ENCODE data around the gene CUBN.
A peak's percentile ranks its signal among the peaks of the same experiment; 100 is the strongest.

Gene CUBN

DNA sequence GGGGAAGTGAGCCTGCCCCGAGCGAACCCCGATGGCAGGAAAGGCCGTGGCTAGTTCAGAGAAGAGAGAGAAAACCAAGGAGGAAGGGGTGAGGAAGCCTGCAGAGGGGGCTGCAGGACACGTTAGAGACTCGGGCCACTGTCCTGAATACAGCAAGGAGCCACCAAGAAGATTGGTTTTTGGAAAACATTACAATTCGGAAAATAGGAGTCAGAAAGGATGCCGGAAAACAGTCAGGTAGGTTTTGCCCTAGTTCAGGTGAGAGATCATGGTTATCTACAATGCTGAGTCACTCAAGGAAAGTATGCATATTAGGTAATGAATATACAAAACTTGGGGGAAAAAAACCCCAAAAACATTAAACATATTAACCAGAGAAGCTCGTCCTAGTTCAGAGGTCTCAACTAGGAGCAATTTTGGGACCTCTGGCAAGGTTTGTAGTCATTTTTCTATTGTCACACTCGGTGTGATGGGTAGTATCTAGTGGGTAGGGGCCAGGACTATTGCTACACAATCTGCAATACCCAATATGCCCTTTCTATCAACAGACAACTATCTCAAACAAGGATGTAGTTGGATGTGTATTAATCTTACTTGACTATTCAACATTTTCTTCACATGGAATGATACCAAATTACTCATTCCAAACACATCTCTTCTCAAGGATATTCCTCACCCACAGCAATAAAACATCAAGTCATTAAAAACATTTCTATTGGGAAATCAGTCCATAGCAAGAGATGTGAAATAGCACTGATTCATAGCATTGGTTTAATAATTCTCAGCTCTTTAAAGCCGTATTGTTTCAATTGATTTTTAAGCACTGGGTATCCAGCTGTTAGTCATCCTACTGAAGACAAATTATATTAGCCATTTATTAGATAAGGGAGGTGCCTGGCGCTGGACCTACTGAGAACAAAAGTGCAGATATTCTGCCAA, 238.0 kb downstream of the CUBN start:
- peak; percentile 75 for DNase-seq (ENCODE audit: low read depth, low spot score)
- POLR2A ChIA-PET = interaction anchor here (0.5 to 1.4 kb wide), 2 partner anchors 43 to 338 kb away, joined by 3 to 4 read pairs; no protein-coding TSS in a partner anchor
- no peak overlapping the region for H3K4me3 ChIP-seq (ENCODE audit: low read depth, low read length)
- CTCF ChIA-PET = interaction anchor here (1.0 to 2.0 kb wide), 2 partner anchors 10 to 28 kb away, joined by 3 to 5 read pairs; no protein-coding TSS in a partner anchor
- TF ChIP-seq, protein P1, sequence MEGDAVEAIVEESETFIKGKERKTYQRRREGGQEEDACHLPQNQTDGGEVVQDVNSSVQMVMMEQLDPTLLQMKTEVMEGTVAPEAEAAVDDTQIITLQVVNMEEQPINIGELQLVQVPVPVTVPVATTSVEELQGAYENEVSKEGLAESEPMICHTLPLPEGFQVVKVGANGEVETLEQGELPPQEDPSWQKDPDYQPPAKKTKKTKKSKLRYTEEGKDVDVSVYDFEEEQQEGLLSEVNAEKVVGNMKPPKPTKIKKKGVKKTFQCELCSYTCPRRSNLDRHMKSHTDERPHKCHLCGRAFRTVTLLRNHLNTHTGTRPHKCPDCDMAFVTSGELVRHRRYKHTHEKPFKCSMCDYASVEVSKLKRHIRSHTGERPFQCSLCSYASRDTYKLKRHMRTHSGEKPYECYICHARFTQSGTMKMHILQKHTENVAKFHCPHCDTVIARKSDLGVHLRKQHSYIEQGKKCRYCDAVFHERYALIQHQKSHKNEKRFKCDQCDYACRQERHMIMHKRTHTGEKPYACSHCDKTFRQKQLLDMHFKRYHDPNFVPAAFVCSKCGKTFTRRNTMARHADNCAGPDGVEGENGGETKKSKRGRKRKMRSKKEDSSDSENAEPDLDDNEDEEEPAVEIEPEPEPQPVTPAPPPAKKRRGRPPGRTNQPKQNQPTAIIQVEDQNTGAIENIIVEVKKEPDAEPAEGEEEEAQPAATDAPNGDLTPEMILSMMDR (IDR thresholded peaks at IDR 0.05; ENCODE audit: insufficient read depth, low read length, missing control alignments) = peak; percentile 24

DNA sequence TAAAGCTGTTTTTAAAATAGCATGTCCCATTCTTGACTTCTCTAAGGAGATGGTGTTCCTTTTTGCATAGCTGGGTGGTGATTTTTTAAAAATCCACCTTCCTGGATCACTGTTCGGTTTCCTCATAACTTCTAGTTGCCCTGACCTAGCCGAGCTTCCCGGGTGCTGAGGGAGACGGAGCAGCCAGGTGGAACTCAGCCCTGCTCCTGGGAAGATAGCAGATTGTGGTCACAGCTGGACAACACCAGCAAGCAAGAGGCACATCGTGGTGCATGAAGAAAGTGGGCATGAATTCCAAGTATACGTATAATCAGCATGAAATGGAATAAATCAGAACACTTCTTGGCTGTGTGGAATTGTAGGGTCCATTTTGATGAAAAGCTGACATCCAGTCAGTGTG, 238.9 kb downstream of the CUBN start:
- CTCF ChIA-PET = interaction anchor here (1.0 to 2.0 kb wide), 2 partner anchors 9 to 27 kb away, joined by 3 to 5 read pairs; no protein-coding TSS in a partner anchor

DNA sequence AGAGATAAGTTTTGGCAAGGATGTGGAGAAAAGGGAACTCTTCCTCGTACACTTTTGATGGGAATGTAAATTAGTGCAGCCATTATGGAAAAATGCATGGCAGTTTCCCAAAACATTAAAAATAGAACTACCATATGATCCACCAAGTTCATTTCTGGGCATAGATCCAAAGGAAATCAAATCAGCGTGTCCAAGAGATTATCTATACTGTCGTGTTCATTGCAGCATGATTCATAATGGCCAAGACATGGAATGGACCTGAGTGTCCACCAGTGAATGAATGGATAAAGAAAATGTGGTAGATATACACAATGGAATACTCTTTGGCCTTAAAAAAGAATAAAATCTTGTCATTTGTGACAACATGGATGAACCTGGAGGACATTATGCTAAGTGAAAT, 242.0 kb downstream of the CUBN start:
- TF ChIP-seq, protein P1 (IDR thresholded peaks at IDR 0.05; ENCODE audit: insufficient read depth, low read length, missing control alignments) = no peak
- ChIA-PET POLR2A (no interaction called here), CTCF (interaction anchor here (0.6 kb wide), 1 partner anchor 45 kb away, joined by 3 read pairs; no protein-coding TSS in a partner anchor)
- H3K4me3 ChIP-seq (ENCODE audit: low read depth, low read length) = no peak overlapping the region
- peak; percentile 82 for DNase-seq (ENCODE audit: low read depth, low spot score)

More for the DNA sequence above, 238.9 kb downstream of the CUBN start:
- DNase-seq (ENCODE audit: low read depth, low spot score) = no peak
- TF ChIP-seq, protein P1 (IDR thresholded peaks at IDR 0.05; ENCODE audit: insufficient read depth, low read length, missing control alignments) = no peak
- H3K4me3 ChIP-seq (ENCODE audit: low read depth, low read length) = no peak overlapping the region
- POLR2A ChIA-PET = no interaction called here

DNA sequence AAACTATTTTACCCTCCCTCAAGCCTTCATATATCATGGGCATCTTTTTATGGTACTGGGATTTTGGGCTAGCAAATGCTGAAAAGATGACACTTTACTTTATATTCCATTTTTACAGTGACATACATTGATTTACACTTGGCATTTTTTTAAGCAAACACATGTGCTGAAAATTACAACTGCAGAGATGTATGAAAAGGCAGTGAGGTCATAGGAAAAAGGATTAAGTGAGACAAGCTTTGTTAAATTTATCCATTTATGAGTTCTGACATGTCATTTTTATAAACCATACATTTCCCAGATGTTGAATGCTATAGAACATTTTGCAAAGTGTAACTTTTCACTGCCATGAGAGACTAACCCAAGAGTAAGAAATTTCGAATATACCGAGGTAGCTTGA, 243.6 kb downstream of the CUBN start:
- no peak for DNase-seq (ENCODE audit: low read depth, low spot score)
- TF ChIP-seq, protein P1 (IDR thresholded peaks at IDR 0.05; ENCODE audit: insufficient read depth, low read length, missing control alignments) = no peak
- H3K4me3 ChIP-seq (ENCODE audit: low read depth, low read length) = no peak overlapping the region
- CTCF ChIA-PET = interaction anchor here (0.7 to 0.8 kb wide), 2 partner anchors 33 to 42 kb away, joined by 3 to 4 read pairs; no protein-coding TSS in a partner anchor
- POLR2A ChIA-PET = no interaction called here

DNA sequence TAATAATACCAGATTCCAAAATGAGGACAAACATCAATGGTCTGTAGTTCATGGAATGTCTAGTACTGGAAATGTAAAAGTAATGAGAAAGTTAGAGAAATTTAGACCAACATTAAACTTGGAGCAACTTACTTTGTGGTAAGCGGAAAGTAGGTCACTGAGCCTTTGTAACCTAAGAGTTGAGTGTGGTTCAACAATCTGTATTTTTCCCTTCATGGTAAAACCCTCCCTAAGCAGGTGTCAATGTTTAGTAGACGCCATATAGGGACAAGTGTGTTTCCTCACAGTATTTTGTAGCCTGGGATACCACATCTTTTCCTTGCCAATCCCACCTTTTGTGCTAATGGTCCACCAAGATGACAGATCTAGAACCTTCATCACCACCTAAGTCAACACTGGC, 245.1 kb downstream of the CUBN start:
- CTCF ChIA-PET = no interaction called here
- DNase-seq (ENCODE audit: low read depth, low spot score) = no peak
- H3K4me3 ChIP-seq (ENCODE audit: low read depth, low read length) = no peak overlapping the region
- POLR2A ChIA-PET = no interaction called here
- TF ChIP-seq, protein P1 (IDR thresholded peaks at IDR 0.05; ENCODE audit: insufficient read depth, low read length, missing control alignments) = no peak

DNA sequence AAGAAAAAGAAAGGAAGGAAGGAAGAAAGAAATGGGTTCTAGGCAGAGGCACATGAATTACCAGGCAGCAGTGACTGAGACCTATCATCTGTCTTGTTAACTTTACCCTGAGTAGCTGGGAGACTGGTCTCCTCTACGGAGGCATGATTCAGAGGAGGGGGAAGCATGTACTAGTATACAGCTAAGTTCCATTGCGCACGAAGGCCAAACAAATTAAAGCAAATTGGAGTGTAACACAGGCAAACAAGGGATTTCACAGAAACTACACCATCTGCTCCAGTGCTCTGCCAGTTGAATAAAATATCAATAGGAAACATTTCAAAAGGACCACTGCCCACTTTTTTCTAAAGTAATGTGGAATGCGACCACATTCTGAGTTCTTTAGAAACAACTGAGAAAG, 246.5 kb downstream of the CUBN start:
- no peak for DNase-seq (ENCODE audit: low read depth, low spot score)
- TF ChIP-seq, protein P1 (IDR thresholded peaks at IDR 0.05; ENCODE audit: insufficient read depth, low read length, missing control alignments) = no peak
- POLR2A ChIA-PET = no interaction called here
- no peak overlapping the region for H3K4me3 ChIP-seq (ENCODE audit: low read depth, low read length)
- CTCF ChIA-PET = interaction anchor here (2.1 kb wide), 1 partner anchor 8 kb away, joined by 5 read pairs; no protein-coding TSS in a partner anchor

Measured in AG04449 (cell line).